B cell (primary cell): ENCODE data around the gene CHRM2. TPM values are rescaled to one million over a fixed set of nuclear protein-coding genes. Genes with fewer than 3 reads are reported as not detected.

Source experiments
- ATAC-seq: fragments of 200-7000 bp; cut with Tn5 transposase; one replicate; pipeline ENCODE4 v1.10.0; 2021; ENCODE audit warnings: low read depth, mild to moderate bottlenecking, moderate number of reproducible peaks, moderate library complexity
- CTCF ChIA-PET: fragments of 350-600 bp; sonication (Branson Sonifier 250); formaldehyde crosslinking; loops from one replicate; lab custom pipeline; 2021; ENCODE audit warnings: antibody characterized with exemption, inconsistent platforms; lab: Charles Lee
- POLR2A ChIA-PET: fragments of 350-600 bp; sonication (Branson Sonifier 250); formaldehyde crosslinking; loops from one replicate; lab custom pipeline; 2021; ENCODE audit warnings: antibody characterized with exemption; lab: Charles Lee
- DNase-seq: peaks from one replicate; pipeline ENCODE4 v3.0.0; 2013
- H2AFZ ChIP-seq: 2 replicates; pipeline ENCODE4 v1.6.1; 2012; ENCODE audit warnings: mild to moderate bottlenecking, low read depth, low read length; ENCODE audit not compliant: insufficient read depth, poor library complexity, severe bottlenecking
- H3K27ac ChIP-seq, 2 donors: 1 replicate in 1 of 2; 2 replicates in 1 of 2; pipeline ENCODE4 v1.5.1; 2012 to 2013; ENCODE audit warnings: low read length in 2 of 2, mild to moderate bottlenecking in 2 of 2, moderate library complexity in 1 of 2
- H3K27me3 ChIP-seq, 4 experiments: fragments of 200-600 bp in 1 of 4; sonication (generic) in 1 of 4; replicated peaks in 1 of 4; 1 replicate in 2 of 4; 2 replicates in 2 of 4; pipeline versions ENCODE4 v1.6.1 to v1.7.0; 2013 to 2016; ENCODE audit warnings: low read length in 3 of 4, mild to moderate bottlenecking in 2 of 4, mixed read lengths in 1 of 4, moderate library complexity in 1 of 4; ENCODE audit not compliant: insufficient read depth in 4 of 4, control insufficient read depth in 3 of 4; ENCODE audit errors: control extremely low read depth in 1 of 4
- H3K36me3 ChIP-seq, 2 experiments: replicated peaks in 1 of 2; 1 replicate in 1 of 2; 2 replicates in 1 of 2; pipeline versions ENCODE4 v1.6.1 to v1.7.1; 2013; ENCODE audit warnings: low read length in 1 of 2; ENCODE audit not compliant: insufficient read depth in 2 of 2, control insufficient read depth in 1 of 2; ENCODE audit errors: control extremely low read depth in 1 of 2, extremely low read depth in 1 of 2
- H3K4me1 ChIP-seq, 2 donors: fragments of 200-600 bp in 1 of 2; sonication (generic) in 1 of 2; 1 replicate in 1 of 2; 2 replicates in 1 of 2; pipeline versions ENCODE4 v1.5.1 to v1.6.1; 2013 to 2017; ENCODE audit warnings: low read length in 2 of 2; ENCODE audit not compliant: control insufficient read depth in 2 of 2, insufficient read depth in 2 of 2
- H3K4me2 ChIP-seq: replicated peaks from 2 replicates; pipeline ENCODE3; 2012; ENCODE audit warnings: mild to moderate bottlenecking, low read depth, low read length; ENCODE audit not compliant: poor library complexity, severe bottlenecking
- H3K4me3 ChIP-seq, 5 experiments: fragments of 200-600 bp in 1 of 5; sonication (generic) in 1 of 5; 1 replicate in 3 of 5; 2 replicates in 2 of 5; pipeline versions ENCODE4 v1.5.1 to v1.7.0; 2011 to 2016; ENCODE audit warnings: low read length in 4 of 5, mild to moderate bottlenecking in 4 of 5, low read depth in 2 of 5, control low read depth in 1 of 5, moderate library complexity in 1 of 5; ENCODE audit not compliant: insufficient read depth in 1 of 5; ENCODE audit errors: control extremely low read depth in 1 of 5, extremely low read depth in 1 of 5
- H3K79me2 ChIP-seq: fragments of 200-600 bp; sonication (generic); one replicate; pipeline ENCODE4 v1.6.0; 2016; ENCODE audit warnings: low read length; ENCODE audit not compliant: control insufficient read depth, insufficient read depth
- H3K9ac ChIP-seq: fragments of 200-600 bp; sonication (generic); 2 replicates; pipeline ENCODE4 v1.6.1; 2017; ENCODE audit warnings: mild to moderate bottlenecking, low read length, moderate library complexity
- H3K9me3 ChIP-seq, 3 donors: one replicate each; pipeline versions ENCODE4 v1.6.1 to v1.7.1; 2013; ENCODE audit warnings: low read length in 2 of 3; ENCODE audit not compliant: control insufficient read depth in 2 of 3, insufficient read depth in 1 of 3; ENCODE audit errors: control extremely low read depth in 1 of 3
- H4K20me1 ChIP-seq: 2 replicates; pipeline ENCODE4 v1.6.0; 2012; ENCODE audit warnings: mild to moderate bottlenecking, low read length; ENCODE audit not compliant: insufficient read depth, control insufficient read depth, poor library complexity, severe bottlenecking
- H3K27ac Mint-ChIP-seq: one replicate; pipeline ENCODE4 v1.8.0; 2021; ENCODE audit warnings: mixed read lengths
- H3K27me3 Mint-ChIP-seq: one replicate; pipeline ENCODE4 v1.8.0; 2021; ENCODE audit warnings: mixed read lengths
- H3K4me1 Mint-ChIP-seq: one replicate; pipeline ENCODE4 v1.8.0; 2021; ENCODE audit warnings: mixed read lengths
- H3K4me3 Mint-ChIP-seq: one replicate; pipeline ENCODE4 v1.8.0; 2021; ENCODE audit warnings: mixed read lengths
- H3K9me3 Mint-ChIP-seq: one replicate; pipeline ENCODE4 v1.8.0; 2022; ENCODE audit warnings: mixed read lengths; ENCODE audit not compliant: insufficient read depth
- CTCF ChIP-seq: fragments of 200-600 bp; IDR thresholded peaks from one replicate; pipeline ENCODE4 v1.8.0; 2022; ENCODE audit warnings: antibody characterized with exemption, mild to moderate bottlenecking
- EZH2 ChIP-seq: IDR thresholded peaks from 2 replicates; pipeline ENCODE4 v1.6.1; 2012; ENCODE audit warnings: borderline replicate concordance, low read depth, mild to moderate bottlenecking, moderate library complexity, low read length; ENCODE audit not compliant: insufficient read depth, poor library complexity, severe bottlenecking
- WGBS: methylation state at CpG from one replicate; pipeline ENCODE4 v1.1.5; 2013; ENCODE audit warnings: missing lambda C conversion rate; ENCODE audit not compliant: insufficient coverage; 5-methylcytosine and 5-hydroxymethylcytosine counted together
- intact Hi-C: fragments of 100-400 bp; cut with micrococcal nuclease; formaldehyde crosslinking; loops from one replicate; pipeline ENCODE4 v1.10.0; 2022
- polyA plus RNA-seq: library from polyadenylated mRNA; depleted of rRNA; stranded (reverse); fragments of >200 nt; gene quantifications from 2 replicates; pipeline ENCODE4 v1.2.3, GENCODE V29; 2012
- total RNA-seq, 2 donors: library from RNA; stranded (reverse); fragments of 120-200 nt in 1 of 2; gene quantifications; 1 replicate in 1 of 2; 2 replicates in 1 of 2; pipeline versions ENCODE4 v1.2.3 to v1.2.4, GENCODE V29; 2013 to 2022

Gene CHRM2
- total and polyA plus RNA-seq, 2 donors (not counting 1 experiment from before 2014, with no cell fraction given), result not detected

- Mint-ChIP-seq H3K9me3 (peaks cover 2% of the 10 kb centered on the region), H3K4me3 (no peak overlapping the region), H3K4me1 (no peaks in the 10 kb centered on the region), H3K27me3 (no peaks in the 10 kb centered on the region), H3K27ac (no peak overlapping the region)
- ChIA-PET POLR2A (no interaction called here), CTCF (no interaction called here)
- Histone ChIP-seq H3K79me2 (no peaks in the 10 kb centered on the region), H3K9ac (no peak overlapping the region), H2AFZ (no peak overlapping the region), H3K4me2 (no peak overlapping the region), H3K27me3 (no peaks in the 10 kb centered on the region), H3K9me3 (no peaks in the 10 kb centered on the region), H3K4me3 (no peak overlapping the region), H4K20me1 (no peaks in the 10 kb centered on the region), H3K27ac (no peak overlapping the region), H3K4me1 (no peaks in the 10 kb centered on the region), H3K36me3 (no peaks in the 10 kb centered on the region)
- no peak for DNase-seq
- intact Hi-C loops, result no loop called here
- TF ChIP-seq CTCF, result no peak
- no peak for TF ChIP-seq EZH2
- WGBS, result no CpG with 5 or more reads among the region's 2 CpGs
- no peak for ATAC-seq
Observed at GRCh38 chr7:136853654-136854053, 14.8 kb upstream of the CHRM2 start.

- intact Hi-C loops, result no loop called here
- ATAC-seq (no peak), DNase-seq (no peak)
- no peaks in the 10 kb centered on the region for H3K36me3 ChIP-seq
- Mint-ChIP-seq H3K27me3 (no peaks in the 10 kb centered on the region), H3K27ac (no peak overlapping the region), H3K9me3 (no peaks in the 10 kb centered on the region), H3K4me1 (no peaks in the 10 kb centered on the region), H3K4me3 (no peak overlapping the region)
- no peaks in the 10 kb centered on the region for H3K27me3 ChIP-seq
- TF ChIP-seq EZH2 (no peak), CTCF (no peak)
- no peaks in the 10 kb centered on the region for H3K79me2 ChIP-seq
- H4K20me1 ChIP-seq, result no peaks in the 10 kb centered on the region
- no peaks in the 10 kb centered on the region for H3K4me1 ChIP-seq
- no peak overlapping the region for H3K4me3 ChIP-seq
- no peak overlapping the region for H3K4me2 ChIP-seq
- H2AFZ ChIP-seq, result no peak overlapping the region
- H3K9ac ChIP-seq, result no peak overlapping the region
- H3K9me3 ChIP-seq, result no peaks in the 10 kb centered on the region
- ChIA-PET POLR2A (no interaction called here), CTCF (no interaction called here)
- H3K27ac ChIP-seq, result no peak overlapping the region
- 83% methylated on average over 1 of the region's 3 CpGs for WGBS
Observed at GRCh38 chr7:136857573-136857972, 10.9 kb upstream of the CHRM2 start.
